ENCODE results near the gene FAM32A.

FAM32A gene

DNA sequence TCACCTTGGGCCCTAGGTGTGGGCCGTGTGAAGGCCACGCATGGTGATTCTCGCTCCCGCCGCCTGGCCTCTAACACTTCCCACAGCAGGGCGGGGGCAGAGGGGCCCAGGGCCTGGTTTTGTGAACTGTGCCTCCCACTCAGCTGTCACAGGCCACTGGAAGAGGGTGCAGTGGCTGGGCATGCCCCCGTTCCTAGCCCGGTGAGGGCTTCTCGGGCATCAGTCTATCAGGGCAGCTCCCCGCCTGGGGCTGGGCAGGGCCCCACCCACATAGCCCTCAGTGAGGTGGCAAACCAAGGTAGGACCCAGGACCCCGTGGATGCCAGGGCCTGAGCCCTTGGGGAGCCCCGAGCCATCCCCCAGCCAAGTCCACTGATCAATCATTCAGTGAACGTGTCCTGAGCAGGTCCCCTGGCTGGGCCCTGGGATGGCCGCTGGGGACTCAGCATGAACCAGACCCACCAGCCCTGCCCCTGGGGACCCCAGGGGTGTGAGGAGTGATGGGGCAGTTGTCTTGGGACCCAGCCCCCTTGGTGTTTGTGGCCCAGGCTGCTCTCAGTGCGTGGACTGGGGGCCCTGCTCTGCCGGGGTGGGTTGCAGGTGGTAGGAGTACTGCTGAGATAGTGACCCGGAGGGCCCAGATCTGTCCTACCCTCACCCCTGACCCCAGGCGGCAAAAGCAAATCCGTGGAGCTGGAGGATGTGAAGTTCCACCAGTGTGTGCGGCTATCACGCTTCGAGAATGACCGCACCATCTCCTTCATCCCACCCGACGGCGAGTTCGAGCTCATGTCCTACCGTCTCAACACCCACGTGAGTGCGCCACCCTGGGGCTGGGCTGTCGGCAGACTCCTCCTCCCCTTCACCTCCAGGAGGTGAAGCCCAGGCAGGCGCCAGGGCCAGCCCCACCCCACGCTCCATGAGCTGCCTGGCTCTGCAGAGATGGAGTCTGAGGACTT, 41.9 kb downstream of the FAM32A start:
- no peak for DNase-seq

DNA sequence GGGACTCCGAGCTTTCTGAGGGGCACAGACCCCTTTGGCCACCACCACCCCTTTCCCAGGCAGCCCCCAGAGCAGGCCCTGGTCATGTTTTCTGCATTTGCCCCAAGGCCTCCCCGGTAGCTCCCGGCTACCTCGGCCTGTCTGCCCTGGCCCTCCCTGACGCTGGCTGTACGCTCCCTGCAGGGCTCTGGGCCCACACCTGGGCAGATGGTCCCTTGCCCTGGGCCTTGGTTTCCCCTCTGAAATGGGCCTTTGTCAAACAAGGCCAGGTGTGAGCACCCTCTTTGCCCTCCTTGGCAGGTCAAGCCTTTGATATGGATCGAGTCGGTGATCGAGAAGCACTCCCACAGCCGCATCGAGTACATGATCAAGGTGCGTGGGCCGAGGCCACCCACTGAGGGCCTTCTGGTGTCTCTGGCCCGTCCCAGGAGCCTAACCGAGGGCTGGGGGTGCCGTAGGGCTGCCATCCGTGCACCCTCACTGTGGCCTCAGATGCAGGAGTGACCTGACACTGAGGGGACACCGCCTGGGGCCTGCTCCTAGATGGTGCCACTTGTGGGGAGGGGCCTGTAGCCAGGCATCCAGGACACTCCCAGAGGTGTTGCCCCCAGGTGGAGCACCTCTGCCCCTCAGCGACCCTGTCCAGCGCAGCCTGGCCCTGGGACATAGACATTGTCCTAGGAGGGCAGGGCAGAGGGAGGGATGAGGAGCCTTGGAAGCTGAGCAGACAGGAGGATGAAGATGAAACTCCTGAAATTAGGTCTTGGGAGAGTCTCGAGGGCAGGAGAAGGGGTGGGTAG, 42.8 kb downstream of the FAM32A start:
- no peak for DNase-seq

DNA sequence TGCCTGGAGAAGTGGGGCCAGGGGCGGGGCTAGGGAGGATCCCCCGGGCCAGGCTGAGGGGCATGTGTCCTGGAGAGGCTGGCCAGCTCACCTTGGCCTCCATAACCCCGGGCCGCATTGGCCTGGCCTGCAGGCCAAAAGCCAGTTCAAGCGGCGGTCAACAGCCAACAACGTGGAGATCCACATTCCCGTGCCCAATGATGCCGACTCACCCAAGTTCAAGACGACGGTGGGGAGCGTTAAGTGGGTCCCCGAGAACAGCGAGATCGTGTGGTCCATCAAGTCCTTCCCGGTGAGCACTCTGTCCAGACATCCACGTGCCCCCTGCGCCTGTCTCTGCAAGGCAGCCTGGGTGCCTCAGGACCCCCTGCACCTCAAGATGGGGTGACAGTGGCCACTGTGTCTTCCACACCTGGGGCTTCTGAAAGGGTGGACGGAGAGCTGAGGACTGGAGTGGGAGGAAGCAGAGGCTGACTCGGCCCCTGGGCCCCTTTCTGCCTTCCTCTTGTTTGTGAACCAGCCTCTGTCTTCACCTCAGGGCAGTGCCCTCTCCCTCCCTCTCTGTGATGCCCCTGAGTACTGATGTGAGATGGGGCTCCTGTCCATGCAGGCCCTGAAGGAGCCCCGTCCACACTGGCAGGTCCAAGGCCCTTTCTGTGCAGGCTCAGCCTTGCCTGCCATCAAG, 43.6 kb downstream of the FAM32A start:
- no peak for DNase-seq

DNA sequence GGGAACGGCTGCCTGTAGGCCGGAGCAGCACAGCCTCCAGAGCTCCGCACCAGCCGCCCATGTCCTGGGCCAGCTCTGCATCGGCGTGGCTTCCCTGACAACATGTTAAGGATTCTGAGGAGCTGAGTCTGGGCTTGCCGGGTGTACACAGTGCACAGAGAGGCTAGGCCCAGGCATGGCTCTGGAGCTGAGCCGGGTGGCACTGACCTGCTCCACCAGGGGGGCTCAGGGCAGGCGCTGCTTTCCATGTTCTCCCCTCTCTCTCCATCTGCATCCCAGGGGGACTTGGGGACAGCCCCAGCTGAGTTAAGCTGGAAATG, 44.1 kb downstream of the FAM32A start:
- no peak for DNase-seq

DNA sequence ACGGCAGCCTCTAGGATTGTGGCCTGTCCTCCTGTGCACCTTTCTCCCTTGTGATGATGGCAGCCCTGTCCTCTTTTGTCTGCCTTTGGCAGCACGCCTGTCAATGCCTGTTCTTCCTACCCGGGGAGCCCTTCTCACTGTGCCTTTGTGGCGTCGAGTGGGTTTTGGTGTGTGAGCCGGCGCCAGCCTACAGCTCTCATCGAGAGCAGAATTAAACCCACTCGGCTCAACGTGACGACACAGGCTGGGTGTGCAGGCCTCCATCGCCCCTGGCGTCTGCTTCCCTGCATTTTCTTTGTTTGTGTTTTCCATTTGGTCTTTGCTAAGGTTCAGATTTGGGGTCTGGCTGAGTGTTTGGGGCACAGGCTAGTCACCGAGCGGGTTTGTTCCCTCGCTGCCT, 46.9 kb downstream of the FAM32A start:
- no peak for DNase-seq

DNA sequence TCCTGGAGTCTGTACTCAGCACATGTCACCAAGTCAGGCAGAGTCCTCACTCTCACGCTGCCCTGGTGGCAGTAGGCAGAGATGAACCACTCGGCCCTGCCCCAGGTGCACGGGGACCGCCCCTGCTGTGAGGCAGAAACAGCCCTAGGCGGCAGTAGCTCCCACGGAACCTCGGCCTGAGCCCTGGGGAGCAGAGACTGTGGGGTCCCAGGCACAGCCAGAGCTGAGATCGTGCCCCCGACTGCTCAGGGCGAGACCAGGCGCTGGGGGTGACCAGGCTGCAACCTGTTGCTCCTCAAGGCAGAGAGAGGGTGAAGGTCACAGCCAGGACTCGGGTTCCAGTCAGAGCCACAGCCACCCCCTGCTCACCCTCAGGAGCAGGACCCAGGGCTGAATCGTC, 47.4 kb downstream of the FAM32A start:
- DNase-seq: no peak

DNA sequence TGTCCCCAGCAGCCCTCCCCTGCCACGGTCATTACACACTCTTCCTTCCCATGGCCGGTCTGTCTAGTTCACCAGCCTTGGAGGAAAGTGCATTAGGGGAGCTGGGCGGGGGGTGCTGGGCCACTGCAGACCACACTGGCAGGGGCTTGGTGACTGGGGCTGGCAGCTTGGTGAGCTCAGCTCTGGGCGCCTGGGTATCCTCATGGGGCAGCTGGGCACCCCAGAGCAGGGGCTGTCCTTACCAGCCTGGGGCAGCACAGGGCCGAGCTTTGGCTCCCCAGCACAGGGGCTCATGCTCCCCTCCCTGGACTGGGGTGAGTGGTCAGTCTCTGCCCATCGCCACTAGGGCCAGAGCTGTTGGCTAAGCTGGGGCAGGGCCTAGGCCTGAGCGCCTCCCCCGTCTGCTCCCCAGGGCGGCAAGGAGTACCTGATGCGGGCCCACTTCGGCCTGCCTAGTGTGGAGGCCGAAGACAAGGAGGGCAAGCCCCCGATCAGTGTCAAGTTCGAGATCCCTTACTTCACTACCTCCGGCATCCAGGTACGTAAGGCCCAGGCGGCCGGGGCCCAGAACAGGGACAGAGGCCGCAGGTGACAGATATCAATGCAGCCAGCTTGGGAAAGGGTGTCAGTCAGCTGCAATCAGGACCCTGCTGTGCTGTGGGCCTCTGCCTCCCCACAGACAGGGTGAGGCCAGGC, 48.0 kb downstream of the FAM32A start:
- DNase-seq: no peak

DNA sequence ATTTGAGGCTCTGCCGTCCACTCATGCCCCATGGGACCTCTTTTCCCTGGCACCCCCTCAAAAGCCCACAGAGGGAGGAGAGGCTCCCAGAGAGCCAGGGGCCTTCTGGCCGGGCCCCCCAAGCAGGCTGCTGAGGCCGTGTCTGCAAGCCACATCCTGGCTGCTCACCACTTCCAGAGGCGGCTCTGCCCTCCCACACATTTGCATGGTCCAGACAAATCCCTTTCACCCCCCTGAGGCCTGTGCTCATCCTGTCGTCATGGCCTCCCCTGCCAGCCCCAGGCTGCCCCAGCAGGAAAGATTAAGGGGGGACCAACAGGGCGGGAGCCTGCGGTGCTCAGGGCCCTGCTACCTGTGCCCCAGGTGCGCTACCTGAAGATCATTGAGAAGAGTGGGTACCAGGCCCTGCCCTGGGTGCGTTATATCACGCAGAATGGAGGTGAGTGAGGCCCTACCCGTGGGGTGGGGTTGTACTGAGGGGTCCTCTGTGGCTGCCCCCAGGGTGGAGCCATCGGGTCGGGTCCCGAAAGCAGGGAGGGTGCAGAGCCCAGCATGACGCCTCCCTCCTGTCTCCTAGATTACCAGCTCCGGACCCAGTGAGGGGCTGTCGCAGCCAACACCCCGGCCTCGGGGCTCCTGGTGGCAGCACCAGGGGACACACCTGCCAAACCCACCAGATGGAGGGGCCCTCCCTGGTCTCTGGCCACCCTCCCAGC, 48.8 kb downstream of the FAM32A start:
- no peak for DNase-seq

DNA sequence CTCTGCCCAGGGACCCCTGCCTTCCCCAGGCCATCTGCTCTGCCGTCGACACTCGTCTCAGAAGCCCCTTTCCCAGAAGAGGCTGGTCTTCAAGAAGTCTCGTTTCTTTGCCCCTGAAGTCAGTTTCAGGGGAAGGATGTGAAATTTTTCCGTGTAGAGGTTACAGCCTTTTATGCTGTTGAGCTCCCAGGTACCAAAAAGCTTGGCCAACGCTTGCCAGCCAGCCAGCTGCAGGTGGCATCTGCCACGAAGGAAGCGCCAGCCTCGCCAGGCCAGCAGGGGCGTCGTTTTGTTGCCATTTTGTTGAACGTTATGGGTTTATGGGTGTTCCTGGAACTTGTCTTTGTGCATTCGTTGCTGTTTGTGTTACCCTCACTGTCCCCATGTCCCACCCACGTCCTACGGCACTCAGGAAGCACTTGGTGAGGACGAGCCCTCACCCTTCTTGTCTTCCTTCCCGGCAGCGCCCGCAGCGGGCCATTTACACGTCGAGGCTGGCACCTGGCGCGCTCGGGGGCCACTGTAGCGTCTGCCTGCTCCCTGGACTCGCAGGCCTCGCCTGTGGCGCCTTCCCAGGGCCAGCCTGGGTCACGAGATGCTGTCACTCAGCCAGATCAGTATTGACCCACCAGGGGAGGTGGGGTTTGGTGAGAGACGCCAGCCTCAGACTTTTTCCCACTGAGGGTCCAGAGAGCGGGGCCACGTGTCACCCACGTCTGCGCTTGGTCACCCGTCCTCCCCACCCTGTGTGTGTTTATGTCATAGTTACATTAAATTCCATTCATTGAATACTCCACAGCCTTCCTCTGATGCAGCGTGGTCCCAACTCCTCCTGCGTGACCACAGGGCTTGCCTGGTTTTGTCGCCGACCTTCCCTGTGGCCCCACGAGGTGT, 49.6 kb downstream of the FAM32A start:
- no peak for DNase-seq

DNA sequence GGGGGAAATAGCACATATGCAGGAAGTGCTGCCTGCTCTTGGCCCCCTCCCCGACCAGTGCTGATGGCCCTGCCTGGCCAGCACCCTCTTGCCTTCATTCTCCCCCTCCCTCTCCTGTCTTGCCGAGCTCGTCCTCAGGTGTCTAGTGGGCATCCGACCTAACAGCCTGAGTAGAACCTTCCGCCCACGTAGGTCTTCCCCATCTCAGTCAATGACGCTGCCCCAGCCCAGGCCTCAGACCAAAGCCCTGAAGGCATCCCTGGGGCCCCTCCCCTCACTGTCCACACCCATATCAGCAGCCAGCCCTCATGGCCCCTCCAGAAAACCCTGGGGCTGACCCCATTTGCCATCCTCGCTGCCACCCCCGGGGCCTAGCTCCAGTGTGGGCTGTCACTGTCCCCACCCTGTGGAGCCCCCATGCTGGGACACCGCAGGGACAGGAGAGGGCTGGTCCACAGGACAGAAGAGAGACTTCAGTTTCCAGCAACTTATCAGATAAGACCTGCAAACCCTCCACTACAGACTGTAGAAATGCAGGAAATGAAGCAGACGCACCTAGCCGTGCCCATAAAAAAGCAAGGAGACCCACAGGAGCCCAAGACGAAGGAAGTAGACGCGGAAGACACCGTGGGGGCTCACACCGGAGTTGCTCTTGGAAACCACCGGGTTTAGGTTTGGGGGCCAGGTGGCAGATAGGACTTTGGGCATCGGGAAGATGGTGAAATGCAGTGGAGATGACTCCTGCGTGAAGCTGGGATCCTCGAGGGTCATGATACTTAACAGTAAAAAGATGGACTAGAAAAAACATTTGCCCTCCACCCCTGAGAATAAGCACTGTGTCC, 50.8 kb downstream of the FAM32A start:
- no peak for DNase-seq
